Erythroblast (primary cell): ENCODE measurements around the gene TCF4.

Experiments used
- GATA1 ChIP-seq: IDR thresholded peaks from 2 replicates; pipeline ENCODE4 v1.6.1; 2011; ENCODE audit warnings: low read depth, mild to moderate bottlenecking, control low read depth, low read length, moderate library complexity
- POLR2A ChIP-seq: IDR thresholded peaks from 2 replicates; pipeline ENCODE4 v1.6.1; 2011; ENCODE audit warnings: mild to moderate bottlenecking, low read length

GRCh38 chr18:55327454-55327853 lies 260.5 kb downstream of the TCF4 start:
- TF ChIP-seq POLR2A (no peak), GATA1 (no peak)
